UCSD-AML1 (cell line): ENCODE data around the gene CLIC3.
"Not testable (repeated sequence)": the region's sequence is repeated elsewhere in the genome, so short reads cannot be mapped to it uniquely, and the experiment has no call there.

Experiments used
- DNase-seq: peaks from one replicate; lab custom pipeline; 2025; ENCODE audit not compliant: unreplicated experiment; lab: John Stamatoyannopoulos, UW

The CLIC3 gene, protein sequence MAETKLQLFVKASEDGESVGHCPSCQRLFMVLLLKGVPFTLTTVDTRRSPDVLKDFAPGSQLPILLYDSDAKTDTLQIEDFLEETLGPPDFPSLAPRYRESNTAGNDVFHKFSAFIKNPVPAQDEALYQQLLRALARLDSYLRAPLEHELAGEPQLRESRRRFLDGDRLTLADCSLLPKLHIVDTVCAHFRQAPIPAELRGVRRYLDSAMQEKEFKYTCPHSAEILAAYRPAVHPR

DNA sequence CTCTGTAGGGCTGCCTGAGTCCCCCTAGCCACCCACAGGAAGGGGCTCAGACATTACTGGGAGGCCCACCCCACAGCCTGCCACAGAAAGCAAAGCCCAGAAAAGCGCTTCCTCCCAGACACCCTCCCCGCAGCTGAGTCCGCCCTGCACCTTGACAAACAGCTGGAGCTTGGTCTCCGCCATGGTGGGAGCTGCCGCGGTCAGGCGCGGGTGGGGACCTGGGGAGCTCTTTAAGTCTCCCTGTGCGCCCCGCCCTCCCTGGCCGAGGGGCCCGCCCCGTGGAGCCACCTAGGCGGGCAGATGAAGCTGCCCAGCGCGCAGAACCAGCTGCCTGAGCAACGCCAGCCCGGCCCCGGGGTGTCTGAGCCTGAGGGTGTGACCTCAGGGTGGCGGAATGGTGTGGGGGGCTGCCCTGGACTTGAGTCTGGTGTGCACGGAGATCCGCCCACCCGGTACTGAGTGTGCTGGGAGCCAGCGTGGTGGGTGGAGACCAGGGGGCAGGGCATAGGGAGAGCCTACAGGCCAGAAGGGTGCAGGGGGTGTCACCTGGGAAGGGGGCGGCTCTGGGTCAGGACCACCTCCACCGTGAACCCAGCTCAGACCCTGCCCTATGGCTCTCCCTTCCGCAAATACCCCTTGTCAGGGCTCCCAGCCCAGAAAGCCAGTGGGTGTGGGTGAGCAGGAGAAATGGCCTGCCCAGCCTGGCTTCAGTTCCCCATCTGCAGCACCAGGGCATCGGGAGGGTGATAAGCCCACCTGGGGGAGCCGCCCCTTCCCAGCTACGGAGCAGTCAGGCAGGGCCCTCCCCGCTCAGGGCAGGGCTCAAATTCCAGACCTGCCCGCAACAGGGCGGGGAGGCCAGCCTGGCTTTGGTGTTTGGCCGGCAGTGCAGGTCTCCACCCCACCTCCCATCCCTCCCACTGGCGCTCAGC lies at the start of gene CLIC3:
TSS of gene CLIC3 (minus strand) at position 208 of the 932 bp plus-strand sequence. CDS start at position 183, 25 bp downstream.
- DNase-seq, result no peak

DNA sequence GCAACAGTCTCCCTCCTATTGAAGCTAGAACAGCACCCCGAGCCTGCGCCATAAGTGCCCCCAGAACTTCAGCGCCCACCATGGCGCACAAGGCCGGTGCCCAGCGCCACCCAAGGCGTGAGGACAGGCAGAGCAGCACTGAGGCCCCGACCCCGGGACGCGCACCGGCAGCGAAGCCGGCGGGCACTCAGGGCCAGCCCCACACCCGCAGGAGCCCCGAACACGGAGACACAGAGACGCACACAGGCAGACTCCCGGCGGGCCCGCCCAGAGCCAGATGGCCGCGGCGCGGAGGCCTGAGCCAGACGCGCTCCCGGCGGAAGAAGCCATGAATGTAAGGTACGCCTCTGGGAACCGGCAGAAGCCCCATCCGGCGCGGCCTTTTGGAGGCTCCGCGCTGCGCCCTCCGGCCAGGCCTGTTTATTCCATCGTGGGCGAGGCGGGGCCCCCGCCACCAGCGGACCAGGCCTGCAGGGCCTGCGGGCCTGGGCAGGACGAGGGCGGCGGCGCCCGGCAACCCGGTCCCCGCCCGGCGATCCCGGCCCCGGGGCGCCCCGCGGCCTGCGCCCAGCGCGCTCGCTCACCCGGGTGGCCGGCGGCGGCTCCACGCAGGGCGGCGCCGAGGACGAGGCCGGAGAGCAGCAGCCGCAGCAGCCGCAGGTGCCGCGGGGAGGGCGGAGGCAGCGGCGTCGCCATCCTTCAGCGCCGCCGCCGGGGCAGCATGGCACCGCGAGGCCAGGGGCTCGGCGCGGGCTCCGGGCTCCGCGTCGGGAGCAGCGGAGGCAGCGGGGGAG lies 49.1 kb upstream of the CLIC3 start:
- peak; percentile 39 for DNase-seq

DNA sequence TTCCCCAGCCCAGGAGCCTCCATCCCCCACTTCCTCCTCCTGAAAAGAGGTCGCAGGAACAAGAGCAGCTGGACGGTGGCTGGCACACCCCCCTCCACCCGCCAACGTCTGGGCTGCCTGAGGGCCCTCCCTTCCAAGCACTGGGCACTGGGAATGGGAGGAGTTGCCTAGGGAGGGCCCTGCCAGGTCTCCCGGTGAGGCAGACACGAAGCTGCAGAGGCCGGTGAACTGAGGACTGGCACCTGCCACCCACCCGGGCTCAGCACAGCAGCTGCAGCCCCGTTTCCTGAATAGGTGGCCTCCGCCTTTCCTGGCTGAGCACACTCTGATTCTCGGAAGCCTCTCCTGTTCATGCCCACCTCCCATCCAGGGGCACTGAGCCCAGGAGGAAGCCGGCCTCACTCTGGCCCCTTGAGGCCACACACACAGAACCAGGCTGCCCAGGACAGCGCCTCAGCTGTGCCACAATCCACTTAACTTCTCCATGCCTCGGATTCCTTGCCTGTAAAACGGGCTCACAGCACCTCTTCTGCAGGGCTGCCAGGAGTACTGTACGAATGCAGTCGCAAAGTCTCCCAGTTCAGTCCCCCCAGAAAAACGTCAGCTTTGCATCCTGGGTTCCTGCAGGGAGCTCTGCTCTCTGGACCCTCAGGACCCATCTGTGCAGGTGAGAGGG lies 48.3 kb upstream of the CLIC3 start:
- DNase-seq, result peak; percentile 66

DNA sequence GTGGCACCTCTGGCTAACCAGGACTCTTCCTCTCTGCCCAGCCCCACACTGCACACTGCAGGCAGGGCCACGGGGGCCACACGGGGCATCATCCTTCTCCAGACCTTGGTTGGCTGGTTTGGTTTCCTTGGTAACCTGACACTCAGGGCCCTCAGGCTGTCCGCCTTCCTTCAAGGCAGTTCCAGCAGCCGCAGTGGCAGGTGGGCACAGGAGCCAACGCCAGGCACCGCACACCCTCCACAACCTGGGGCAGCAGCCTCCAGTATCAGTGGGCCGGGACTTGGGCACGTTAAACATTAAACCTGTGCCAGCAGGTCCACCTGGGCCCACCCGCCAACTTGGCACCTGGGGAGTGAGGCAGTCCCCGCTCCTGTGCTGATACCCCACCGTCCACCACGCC lies 47.7 kb upstream of the CLIC3 start:
- no peak for DNase-seq

DNA sequence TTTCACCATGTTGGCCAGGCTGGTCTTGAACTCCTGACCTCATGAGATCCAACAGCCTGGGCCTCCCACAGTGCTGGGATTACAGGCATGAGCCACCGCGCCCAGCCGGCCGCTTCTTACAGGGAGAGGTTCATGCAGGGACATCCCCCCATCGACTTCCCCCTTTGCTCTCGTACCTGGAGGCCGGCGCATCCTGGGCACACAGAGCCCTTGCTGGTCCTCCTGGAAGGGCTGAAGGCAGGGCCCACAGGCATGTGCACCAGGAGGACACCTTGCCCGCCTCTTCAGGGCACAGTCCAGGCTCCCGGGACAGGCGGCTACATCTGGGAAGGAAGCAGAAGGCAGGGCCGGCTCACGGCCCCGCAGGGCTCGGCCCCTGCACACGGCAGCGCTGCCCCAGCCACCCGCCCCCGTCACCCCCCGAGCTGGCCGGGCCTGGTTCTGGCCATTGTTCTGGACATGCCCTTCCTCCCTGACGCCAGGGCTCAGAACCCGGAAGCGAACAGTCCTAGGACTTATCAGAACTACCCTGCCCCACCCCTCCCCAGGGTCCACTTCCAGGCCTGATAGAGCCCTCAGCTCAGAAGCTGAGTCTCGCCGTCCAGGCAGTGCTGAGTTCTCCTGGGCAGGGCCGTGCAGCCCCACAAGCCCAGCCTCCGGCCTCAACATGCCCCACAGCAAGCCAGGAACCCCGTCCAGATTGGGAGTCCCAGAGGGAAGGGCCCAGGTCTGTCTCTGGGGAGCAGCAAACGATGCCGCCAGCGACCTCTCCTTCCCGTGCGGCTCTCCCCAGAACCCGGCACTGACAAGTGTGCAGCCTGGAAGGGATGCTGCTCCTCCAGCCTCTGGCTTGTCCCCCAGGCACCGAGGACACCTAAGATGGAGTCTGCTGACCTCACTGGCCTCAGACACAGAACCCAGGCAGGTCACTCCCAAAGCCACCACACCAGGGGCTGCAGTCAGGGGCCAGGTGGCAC lies 46.7 kb upstream of the CLIC3 start:
- no peak for DNase-seq

DNA sequence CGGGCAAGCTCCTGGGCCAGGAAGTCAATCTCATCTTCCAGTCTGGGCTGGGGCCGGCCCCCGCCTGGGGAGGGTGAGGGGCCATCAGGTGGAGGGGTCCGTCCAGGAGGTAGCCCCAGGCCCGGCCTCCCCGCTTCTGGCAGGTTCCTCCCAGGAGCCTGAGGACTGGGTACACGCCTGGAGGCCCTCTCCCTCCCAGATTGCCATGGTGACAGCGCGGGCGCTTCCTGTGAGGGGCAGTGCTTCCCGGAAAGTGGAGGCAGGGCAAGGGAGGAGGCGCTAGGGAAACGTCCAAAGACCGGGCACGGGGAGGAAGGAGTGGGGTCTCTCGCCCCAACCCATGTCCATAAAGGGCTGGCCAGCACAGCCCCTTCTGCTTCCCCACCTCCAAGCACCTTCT lies 44.8 kb upstream of the CLIC3 start:
- peak; percentile 19 for DNase-seq

DNA sequence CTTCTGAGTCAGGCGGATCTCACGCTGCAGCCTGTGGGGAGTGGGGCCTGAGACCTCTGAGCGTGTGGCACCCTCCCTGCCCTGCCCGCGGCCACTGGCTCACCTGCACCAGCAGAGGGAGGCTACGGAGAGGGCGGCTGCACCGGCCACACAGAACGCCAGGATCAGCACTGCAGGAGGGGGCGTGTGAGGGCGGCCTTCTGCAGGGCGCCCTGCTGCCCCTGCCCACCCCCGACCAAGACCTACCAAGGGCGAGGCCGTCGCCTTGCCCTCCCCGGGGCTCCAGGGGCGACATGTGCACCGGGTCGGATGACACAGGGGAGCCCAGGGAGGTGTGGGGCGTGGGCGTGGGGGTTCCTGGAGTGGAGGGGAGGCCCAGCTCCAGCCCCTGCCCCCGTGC lies 44.2 kb upstream of the CLIC3 start:
- no peak for DNase-seq

DNA sequence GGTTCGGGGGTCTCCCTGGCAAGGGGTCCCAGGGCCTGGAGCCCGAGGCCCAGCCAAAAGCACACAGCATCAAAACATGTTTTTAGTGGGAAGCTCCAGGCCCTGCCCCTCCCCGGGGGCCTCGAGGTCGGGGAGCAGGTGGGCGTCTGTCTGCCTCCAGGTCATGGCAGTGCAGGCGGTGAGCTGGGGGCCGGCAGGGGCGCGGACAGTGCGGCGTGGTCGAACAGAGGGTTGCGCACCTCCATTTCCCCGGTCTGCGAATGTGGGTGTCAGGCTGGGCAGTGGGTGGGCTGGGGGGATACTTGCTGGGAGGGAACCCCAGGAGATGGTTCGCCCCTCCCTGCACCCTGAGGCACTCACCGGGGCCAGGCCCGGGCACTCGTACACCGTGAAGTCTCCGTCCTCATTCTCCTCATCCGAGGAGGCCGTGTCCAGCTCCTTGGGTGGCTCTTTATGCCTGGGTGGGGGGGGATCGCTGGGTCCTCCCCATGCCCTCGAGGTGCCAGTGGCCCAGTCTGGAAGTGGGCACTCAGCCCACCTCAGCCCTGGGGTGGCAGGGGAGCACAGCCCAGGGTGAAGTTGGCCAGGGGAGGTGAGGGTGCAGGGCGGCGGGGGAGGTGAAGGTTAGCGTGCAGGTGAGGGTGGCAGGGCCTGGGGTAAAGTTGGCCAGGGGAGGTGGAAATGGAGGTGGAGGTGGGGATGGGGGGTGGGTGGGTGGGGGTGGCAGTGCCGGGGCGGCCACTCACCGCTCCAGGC lies 43.4 kb upstream of the CLIC3 start:
- no peak for DNase-seq

DNA sequence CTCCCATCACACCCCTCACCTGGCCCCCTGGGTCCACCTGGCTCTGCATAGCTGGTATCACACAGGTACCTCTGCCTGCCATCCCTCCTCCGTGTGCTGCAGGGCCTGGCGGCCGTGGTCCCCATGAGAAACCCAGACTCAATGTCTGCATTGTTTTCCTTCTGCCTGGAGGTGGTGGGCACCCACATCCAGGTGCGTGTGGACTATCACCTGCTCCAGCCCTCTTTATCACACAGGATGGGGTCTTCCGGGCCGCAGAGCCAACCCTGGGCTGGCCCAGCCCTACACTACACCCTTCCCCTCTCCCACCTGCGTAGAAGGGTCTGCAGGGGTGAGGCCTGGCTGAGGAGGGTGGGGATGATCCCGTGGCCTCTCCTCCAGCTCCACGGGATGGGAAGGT lies 42.5 kb upstream of the CLIC3 start:
- no peak for DNase-seq

DNA sequence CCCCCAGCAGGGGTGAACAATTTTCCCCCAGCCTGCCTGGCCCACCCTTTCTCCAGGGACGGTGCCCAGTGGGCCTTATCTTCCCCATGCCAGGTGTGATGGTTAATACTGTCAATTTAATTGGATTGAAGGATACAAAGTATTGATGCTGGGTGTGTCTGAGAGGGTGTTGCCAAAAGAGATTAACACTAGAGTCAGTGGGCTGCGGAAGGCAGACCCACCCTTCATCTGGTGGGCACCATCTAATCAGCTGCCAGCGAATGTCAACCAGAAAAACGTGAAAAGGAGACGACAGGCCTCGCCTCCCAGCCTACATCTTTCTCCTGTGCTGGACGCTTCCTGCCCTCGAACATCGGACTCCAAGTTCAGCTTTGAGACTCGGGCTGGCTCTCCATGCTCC lies 41.1 kb upstream of the CLIC3 start:
- DNase-seq, result no peak

DNA sequence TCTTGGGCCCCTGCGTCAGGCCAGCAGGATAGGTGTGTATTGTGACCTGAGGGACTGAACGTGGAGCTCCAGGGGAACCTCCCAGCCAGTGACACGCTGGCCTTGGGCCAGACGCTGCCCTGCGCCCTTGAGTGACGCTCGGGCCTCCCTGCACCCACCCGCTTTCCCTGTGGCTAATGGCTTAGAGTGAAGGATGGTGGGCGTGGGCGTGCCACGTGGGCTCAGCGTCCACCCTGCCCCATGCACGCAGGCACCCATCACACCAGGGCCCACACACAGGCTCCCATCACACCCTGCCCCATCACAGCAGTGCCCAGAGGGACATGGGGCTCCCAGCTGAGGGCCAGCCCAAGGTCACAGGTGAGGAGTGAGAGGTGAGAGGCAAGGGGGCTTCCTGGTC lies 40.7 kb upstream of the CLIC3 start:
- no peak for DNase-seq

DNA sequence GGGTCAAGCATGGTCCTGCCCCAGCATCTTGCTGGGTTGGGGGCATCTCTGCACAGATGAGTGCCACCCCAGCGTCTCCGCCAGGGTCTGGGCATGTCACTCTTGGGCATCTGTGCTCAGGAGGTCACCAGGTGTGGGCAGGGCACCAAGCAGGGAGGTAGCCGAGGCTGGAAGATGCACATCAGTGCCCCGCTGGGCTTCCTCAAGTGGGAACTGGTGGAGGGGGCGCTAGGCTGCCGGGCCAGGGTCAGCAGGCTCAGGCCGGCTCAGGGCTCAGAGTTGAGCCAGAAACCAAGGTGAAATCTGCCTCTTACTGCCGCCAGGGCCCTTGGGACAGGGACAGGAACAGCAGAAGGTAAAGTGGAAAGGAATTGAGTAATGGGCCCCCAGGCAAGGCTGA lies 39.6 kb upstream of the CLIC3 start:
- DNase-seq, result no peak

DNA sequence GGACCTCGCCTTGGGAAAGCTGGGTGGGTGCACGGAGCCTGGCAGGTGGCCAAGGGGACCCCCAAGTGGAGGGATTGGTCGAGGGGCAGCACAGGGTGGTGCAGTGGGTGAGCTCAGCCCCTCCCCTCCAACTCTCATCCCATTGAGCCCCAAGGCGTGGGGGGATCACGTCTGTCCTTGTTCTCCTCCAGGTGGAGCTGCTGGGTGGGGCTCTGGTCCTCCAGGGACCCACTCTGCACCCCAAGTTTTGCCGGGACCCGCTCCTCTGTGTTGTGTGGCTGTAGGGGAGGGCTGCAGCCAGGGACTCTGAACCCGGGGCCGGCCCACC lies 39.1 kb upstream of the CLIC3 start:
- no peak for DNase-seq

DNA sequence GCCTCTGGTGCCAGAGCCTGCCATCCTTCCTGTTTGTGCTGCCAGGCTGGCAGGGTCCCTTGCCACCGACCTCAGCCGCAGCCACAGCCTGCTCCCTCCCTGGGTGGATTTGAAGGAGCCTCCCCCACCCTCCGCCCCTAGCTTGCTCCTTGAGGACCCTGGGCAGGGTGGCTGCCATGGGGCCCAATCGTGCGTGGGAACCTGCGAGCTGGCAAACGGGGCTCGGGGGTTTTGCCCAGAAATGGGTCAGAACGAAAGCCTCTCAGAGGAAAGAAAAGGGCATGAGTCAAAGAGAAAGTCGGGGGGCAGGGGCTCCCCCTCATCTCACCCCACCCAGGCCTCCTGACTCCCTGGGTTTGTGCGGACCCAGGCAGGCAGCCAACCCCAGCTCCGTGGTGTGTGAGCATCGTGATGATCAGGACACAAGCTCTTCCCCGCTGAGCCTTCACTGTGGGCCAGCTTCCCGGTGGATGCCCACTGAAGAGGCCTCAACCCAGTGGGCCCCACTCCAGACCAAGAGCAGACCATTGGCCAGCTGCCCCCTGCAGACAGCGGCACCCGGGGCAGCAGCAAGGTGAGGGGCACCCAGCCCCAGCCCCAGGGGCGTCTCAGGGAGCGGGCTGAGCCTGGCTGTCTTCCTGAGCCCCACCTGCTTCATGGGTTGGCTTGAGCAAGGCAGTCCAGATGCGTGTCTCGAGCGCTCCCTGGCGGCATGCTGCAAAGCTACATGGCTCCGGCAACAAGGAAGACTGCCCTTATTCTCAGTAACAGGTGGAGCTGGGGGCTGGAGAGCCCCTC lies 38.5 kb upstream of the CLIC3 start:
- peak; percentile 82 for DNase-seq

DNA sequence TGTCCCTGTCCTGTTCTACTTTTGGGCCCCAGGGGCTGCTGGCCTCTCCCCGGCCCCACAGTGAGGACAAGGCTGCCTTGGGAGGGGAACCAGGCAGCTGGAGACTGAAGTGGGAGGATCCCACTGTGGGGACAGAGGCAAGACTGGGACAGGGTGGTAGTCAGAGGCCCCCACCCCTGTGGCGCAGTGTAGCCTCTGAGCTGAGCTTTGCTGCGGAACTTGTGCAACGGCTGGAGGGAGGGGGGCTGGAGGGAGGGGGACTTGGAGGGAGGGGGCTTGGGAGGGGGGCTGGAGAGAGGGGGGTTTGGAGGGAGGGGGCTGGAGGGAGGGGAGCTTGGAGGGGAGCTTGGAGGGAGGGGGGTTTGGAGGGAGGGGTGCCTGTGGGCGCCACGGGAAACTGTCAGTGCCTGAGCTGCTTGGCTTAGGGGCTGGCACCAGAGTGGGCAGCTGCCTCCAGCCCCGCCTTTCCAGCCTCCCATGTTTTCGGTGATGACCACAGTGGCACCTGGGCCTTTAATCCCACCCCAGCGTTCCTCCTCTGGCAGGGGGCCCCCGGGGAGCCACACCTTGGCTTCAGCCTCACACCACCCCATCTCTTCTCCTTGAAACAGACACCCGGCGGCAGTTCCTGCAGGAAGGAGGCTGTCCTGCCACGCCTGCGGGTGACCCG lies 37.8 kb upstream of the CLIC3 start:
- DNase-seq, result peak; percentile 47

DNA sequence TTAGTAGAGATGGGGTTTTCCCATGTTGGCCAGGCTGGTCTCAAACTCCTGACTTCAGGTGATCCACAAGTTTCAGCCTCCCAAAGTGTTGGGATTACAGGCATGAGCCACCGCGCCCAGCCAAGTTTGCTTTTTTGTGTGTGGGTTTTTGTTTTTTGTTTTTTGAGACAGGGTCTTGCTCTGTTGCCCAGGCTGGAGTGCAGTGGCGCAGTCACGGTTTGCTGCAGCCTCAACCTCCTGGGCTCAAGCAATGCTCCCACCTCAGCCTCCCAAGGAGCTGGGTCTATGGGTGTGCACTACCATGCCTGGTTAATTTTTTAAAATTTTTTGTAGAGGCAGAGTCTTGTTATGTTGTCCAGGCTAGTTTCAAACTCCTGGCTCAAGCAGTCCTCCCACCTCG lies 37.1 kb upstream of the CLIC3 start:
- DNase-seq, result not testable (repeated sequence)

DNA sequence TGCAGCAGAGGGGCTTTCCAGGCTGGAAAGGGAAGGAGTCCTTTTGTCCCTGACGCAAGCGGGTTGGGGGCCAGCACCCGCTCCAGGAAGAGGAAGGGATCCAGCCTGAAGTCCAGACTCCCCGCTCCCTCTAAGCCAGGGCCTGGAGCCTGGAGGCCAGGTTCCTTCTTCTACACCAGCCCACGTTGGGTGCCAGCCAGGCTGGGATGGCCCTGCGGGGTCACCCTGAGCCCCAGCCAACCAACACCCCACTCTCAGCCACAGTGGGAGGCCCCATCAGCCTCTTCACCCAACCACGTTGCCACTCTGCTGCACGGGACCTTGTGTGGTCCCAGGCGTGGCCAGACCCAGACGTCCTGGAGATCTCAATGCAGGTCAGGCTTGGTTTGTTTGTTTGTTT lies 36.5 kb upstream of the CLIC3 start:
- DNase-seq, result peak; percentile 69
